Activated CD4-positive, alpha-beta memory T cell treated with anti-CD3 and anti-CD28 coated beads for 36 hours (primary cell): Measurements from ENCODE around the gene CCDC141. TPM values are rescaled to one million over a fixed set of nuclear protein-coding genes. Genes with fewer than 3 reads are reported as not detected.
"Not testable (repeated sequence)": the region's sequence is repeated elsewhere in the genome, so short reads cannot be mapped to it uniquely, and the experiment has no call there.

Experiments
- CTCF ChIA-PET: fragments of 350-600 bp; sonication (Branson Sonifier 250); formaldehyde crosslinking; loops from one replicate; lab custom pipeline; 2021; ENCODE audit warnings: antibody characterized with exemption, inconsistent platforms; lab: Charles Lee
- POLR2A ChIA-PET: fragments of 350-600 bp; sonication (Branson Sonifier 250); formaldehyde crosslinking; loops from one replicate; lab custom pipeline; 2021; ENCODE audit warnings: antibody characterized with exemption; lab: Charles Lee
- DNase-seq: peaks from one replicate; pipeline ENCODE4 v3.0.0-alpha.2; 2020
- H3K27ac Mint-ChIP-seq: one replicate; pipeline ENCODE4 v1.8.0; 2021; ENCODE audit warnings: mixed read lengths
- H3K27me3 Mint-ChIP-seq: one replicate; pipeline ENCODE4 v1.8.0; 2021; ENCODE audit warnings: mixed read lengths
- H3K36me3 Mint-ChIP-seq: one replicate; pipeline ENCODE4 v1.8.0; 2021; ENCODE audit warnings: mixed read lengths
- H3K4me1 Mint-ChIP-seq: one replicate; pipeline ENCODE4 v1.8.0; 2021; ENCODE audit warnings: low read depth, mixed read lengths
- H3K4me3 Mint-ChIP-seq: one replicate; pipeline ENCODE4 v1.8.0; 2021; ENCODE audit warnings: mild to moderate bottlenecking, mixed read lengths
- H3K9me3 Mint-ChIP-seq: one replicate; pipeline ENCODE4 v1.8.0; 2021; ENCODE audit warnings: mixed read lengths
- intact Hi-C: fragments of 100-400 bp; cut with micrococcal nuclease; formaldehyde crosslinking; loops from one replicate; pipeline ENCODE4 v1.15.1; 2023
- total RNA-seq, 2 experiments: library from RNA; stranded (reverse); gene quantifications; one replicate each; pipeline ENCODE4 v1.2.3, GENCODE V29; 2021

The CCDC141 gene
- total RNA-seq = 1 to 10 TPM in 1 of 2 experiments, under 1 TPM in 1; 0.93 to 1.3 TPM

GRCh38 chr2:179049546-179050311 lies at the start of gene CCDC141:
TSS of gene CCDC141 (minus strand) at chr2:179050137. CDS start at chr2:179049941, 196 bp downstream.
- H3K27ac Mint-ChIP-seq = peak within 1 kb of the TSS; percentile 16
- CTCF ChIA-PET = interaction anchor here (1.0 kb wide), 1 partner anchor 159 kb away, joined by 4 read pairs; no protein-coding TSS in a partner anchor
- intact Hi-C loops = loop anchor here (1.0 to 5.0 kb wide), 2 partner anchors 18 to 58 kb away; no protein-coding TSS in a partner anchor
- H3K4me3 Mint-ChIP-seq = peak within 1 kb of the TSS; percentile 72
- H3K4me1 Mint-ChIP-seq = peaks cover 22% of the 10 kb centered on the region
- peak; percentile 17 for DNase-seq
- no peaks in the 10 kb centered on the region for H3K9me3 Mint-ChIP-seq
- H3K27me3 Mint-ChIP-seq = peaks cover 1% of the 10 kb centered on the region
- POLR2A ChIA-PET = no interaction called here
- no peaks in the 10 kb centered on the region for H3K36me3 Mint-ChIP-seq

GRCh38 chr2:179098080-179098689 lies 48.2 kb upstream of the CCDC141 start:
- H3K36me3 Mint-ChIP-seq = no peaks in the 10 kb centered on the region
- CTCF ChIA-PET = interaction anchor here (1.7 kb wide), 1 partner anchor 31 kb away, joined by 4 read pairs; no protein-coding TSS in a partner anchor

GRCh38 chr2:179097131-179097530 lies 47.2 kb upstream of the CCDC141 start:
- Mint-ChIP-seq H3K9me3 (no peaks in the 10 kb centered on the region), H3K36me3 (no peaks in the 10 kb centered on the region), H3K4me1 (peaks cover 11% of the 10 kb centered on the region), H3K4me3 (no peak overlapping the region), H3K27ac (no peak overlapping the region), H3K27me3 (no peaks in the 10 kb centered on the region)
- DNase-seq = no peak
- CTCF ChIA-PET = interaction anchor here (1.2 kb wide), 1 partner anchor 33 kb away, joined by 3 read pairs; no protein-coding TSS in a partner anchor
- intact Hi-C loops = no loop called here
- POLR2A ChIA-PET = no interaction called here

More at GRCh38 chr2:179098080-179098689, 48.2 kb upstream of the CCDC141 start:
- H3K9me3 Mint-ChIP-seq = no peaks in the 10 kb centered on the region
- intact Hi-C loops = no loop called here
- H3K27ac Mint-ChIP-seq = no peak overlapping the region
- H3K4me3 Mint-ChIP-seq = no peak overlapping the region
- H3K27me3 Mint-ChIP-seq = no peaks in the 10 kb centered on the region
- no peak for DNase-seq
- H3K4me1 Mint-ChIP-seq = peaks cover 11% of the 10 kb centered on the region
- POLR2A ChIA-PET = no interaction called here

- Mint-ChIP-seq H3K4me1 (peaks cover 11% of the 10 kb centered on the region), H3K4me3 (no peak overlapping the region), H3K9me3 (no peaks in the 10 kb centered on the region), H3K27me3 (no peaks in the 10 kb centered on the region), H3K36me3 (no peaks in the 10 kb centered on the region), H3K27ac (no peak overlapping the region)
- intact Hi-C loops = no loop called here
- ChIA-PET CTCF (interaction anchor here (1.2 kb wide), 1 partner anchor 34 kb away, joined by 3 read pairs; no protein-coding TSS in a partner anchor), POLR2A (no interaction called here)
- peak; percentile 21 for DNase-seq
Observed at GRCh38 chr2:179096090-179096489, 46.2 kb upstream of the CCDC141 start.

- peaks cover 11% of the 10 kb centered on the region for H3K4me1 Mint-ChIP-seq
- CTCF ChIA-PET = not testable (repeated sequence)
Observed at GRCh38 chr2:179092912-179093311, 43.0 kb upstream of the CCDC141 start.

GRCh38 chr2:179082697-179083096 lies 32.8 kb upstream of the CCDC141 start:
- DNase-seq = no peak
- Mint-ChIP-seq H3K9me3 (peaks cover 19% of the 10 kb centered on the region), H3K27ac (no peak overlapping the region), H3K36me3 (peaks cover 2% of the 10 kb centered on the region), H3K4me1 (peaks cover 4% of the 10 kb centered on the region), H3K27me3 (no peaks in the 10 kb centered on the region), H3K4me3 (no peak overlapping the region)
- intact Hi-C loops = no loop called here
- CTCF ChIA-PET = no interaction called here
- POLR2A ChIA-PET = no interaction called here

More at GRCh38 chr2:179092912-179093311, 43.0 kb upstream of the CCDC141 start:
- H3K27me3 Mint-ChIP-seq, H3K9me3 Mint-ChIP-seq, H3K36me3 Mint-ChIP-seq, H3K4me3 Mint-ChIP-seq, intact Hi-C loops, H3K27ac Mint-ChIP-seq, DNase-seq, POLR2A ChIA-PET: not testable (repeated sequence)

- ChIA-PET POLR2A (no interaction called here), CTCF (no interaction called here)
- Mint-ChIP-seq H3K9me3 (peaks cover 25% of the 10 kb centered on the region), H3K27me3 (no peaks in the 10 kb centered on the region), H3K4me3 (no peak overlapping the region), H3K4me1 (peaks cover 4% of the 10 kb centered on the region), H3K36me3 (peaks cover 2% of the 10 kb centered on the region), H3K27ac (no peak overlapping the region)
- intact Hi-C loops = no loop called here
- no peak for DNase-seq
Observed at GRCh38 chr2:179081954-179082353, 32.0 kb upstream of the CCDC141 start.

- DNase-seq = no peak
Observed at GRCh38 chr2:179072527-179072926, 22.6 kb upstream of the CCDC141 start.

GRCh38 chr2:179071810-179072355 lies 21.9 kb upstream of the CCDC141 start:
- peaks cover 2% of the 10 kb centered on the region for H3K9me3 Mint-ChIP-seq
- H3K4me1 Mint-ChIP-seq = no peaks in the 10 kb centered on the region
- CTCF ChIA-PET = no interaction called here
- POLR2A ChIA-PET = no interaction called here
- peaks cover 3% of the 10 kb centered on the region for H3K36me3 Mint-ChIP-seq
- no peak overlapping the region for H3K27ac Mint-ChIP-seq
- H3K27me3 Mint-ChIP-seq = no peaks in the 10 kb centered on the region
- no peak overlapping the region for H3K4me3 Mint-ChIP-seq
- intact Hi-C loops = no loop called here
- no peak for DNase-seq

More at GRCh38 chr2:179072527-179072926, 22.6 kb upstream of the CCDC141 start:
- Mint-ChIP-seq H3K36me3 (peaks cover 3% of the 10 kb centered on the region), H3K9me3 (peaks cover 6% of the 10 kb centered on the region), H3K4me1 (no peaks in the 10 kb centered on the region), H3K27me3 (no peaks in the 10 kb centered on the region), H3K27ac (no peak overlapping the region), H3K4me3 (no peak overlapping the region)
- intact Hi-C loops = no loop called here
- ChIA-PET CTCF (no interaction called here), POLR2A (no interaction called here)

- ChIA-PET POLR2A (no interaction called here), CTCF (no interaction called here)
- no peak overlapping the region for H3K27ac Mint-ChIP-seq
Observed at GRCh38 chr2:179070895-179071294, 21.0 kb upstream of the CCDC141 start.

GRCh38 chr2:179069685-179070084 lies 19.7 kb upstream of the CCDC141 start:
- intact Hi-C loops = no loop called here
- Mint-ChIP-seq H3K36me3 (no peaks in the 10 kb centered on the region), H3K9me3 (peaks cover 2% of the 10 kb centered on the region), H3K27ac (no peak overlapping the region), H3K27me3 (no peaks in the 10 kb centered on the region), H3K4me1 (no peaks in the 10 kb centered on the region), H3K4me3 (no peak overlapping the region)
- CTCF ChIA-PET = no interaction called here
- DNase-seq = no peak
- POLR2A ChIA-PET = no interaction called here

More at GRCh38 chr2:179070895-179071294, 21.0 kb upstream of the CCDC141 start:
- Mint-ChIP-seq H3K36me3 (no peaks in the 10 kb centered on the region), H3K4me3 (no peak overlapping the region), H3K27me3 (no peaks in the 10 kb centered on the region), H3K4me1 (no peaks in the 10 kb centered on the region), H3K9me3 (peaks cover 2% of the 10 kb centered on the region)
- intact Hi-C loops = no loop called here
- DNase-seq = no peak

GRCh38 chr2:179068991-179069643 lies 19.2 kb upstream of the CCDC141 start:
- intact Hi-C loops = no loop called here
- ChIA-PET CTCF (no interaction called here), POLR2A (no interaction called here)
- peaks cover 2% of the 10 kb centered on the region for H3K9me3 Mint-ChIP-seq
- no peak for DNase-seq
- H3K27ac Mint-ChIP-seq = no peak overlapping the region
- H3K4me3 Mint-ChIP-seq = no peak overlapping the region
- H3K4me1 Mint-ChIP-seq = no peaks in the 10 kb centered on the region
- H3K36me3 Mint-ChIP-seq = no peaks in the 10 kb centered on the region
- H3K27me3 Mint-ChIP-seq = no peaks in the 10 kb centered on the region
